PC-3 (cell line): ENCODE data around the gene EXOC4.

Experiments used
- CTCF ChIP-seq: fragments of 300-600 bp; sonication (generic); conservative IDR thresholded peaks from 2 replicates; pipeline ENCODE4 v1.5.1; 2017; ENCODE audit warnings: antibody characterized with exemption, low read depth, mild to moderate bottlenecking, low read length
- EZH2 ChIP-seq: fragments of 300-600 bp; sonication (generic); IDR thresholded peaks from one replicate; pipeline ENCODE4 v1.6.1; 2017; ENCODE audit warnings: antibody characterized with exemption, mild to moderate bottlenecking, low read length; ENCODE audit not compliant: unreplicated experiment
- EZH2phosphoT487 ChIP-seq: fragments of 300-600 bp; sonication (generic); IDR thresholded peaks from 2 replicates; pipeline ENCODE4 v1.6.1; 2018; ENCODE audit warnings: mild to moderate bottlenecking, antibody characterized with exemption, low read length, borderline replicate concordance

DNA sequence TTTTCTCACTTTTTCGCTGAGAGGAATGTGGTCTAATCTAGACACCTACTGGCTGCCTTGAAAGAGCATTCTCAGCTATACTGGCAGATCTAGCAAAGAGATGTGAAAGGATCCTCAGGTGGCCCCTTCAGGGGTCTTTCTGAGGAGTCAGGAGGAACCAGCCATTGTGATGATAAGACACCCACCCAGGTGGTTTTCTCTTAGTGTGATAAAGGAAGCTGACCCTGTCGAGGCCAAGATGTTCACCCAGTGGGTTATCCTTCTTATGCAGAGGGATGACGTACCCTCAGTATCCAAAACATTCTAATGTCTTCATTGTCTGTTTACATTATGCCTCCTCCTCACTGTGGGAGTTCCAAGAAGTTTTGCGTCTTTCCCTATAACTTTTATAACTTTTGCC lies 776.0 kb downstream of the EXOC4 start:
- TF ChIP-seq CTCF = no peak
- no peak for TF ChIP-seq EZH2phosphoT487
- no peak for TF ChIP-seq EZH2
